Measurements from ENCODE around the gene RAPGEF1.

Gene RAPGEF1

GRCh38 chr9:131704988-131705387 is 34.9 kb downstream of the RAPGEF1 start:
- DNase-seq: no peak

- DNase-seq: no peak
These were observed 35.5 kb downstream of the RAPGEF1 start for GRCh38 chr9:131704141-131704983.

- no peak for DNase-seq
These were observed 36.2 kb downstream of the RAPGEF1 start for GRCh38 chr9:131703697-131704096.

GRCh38 chr9:131702911-131703310 is 37.0 kb downstream of the RAPGEF1 start:
- no peak for DNase-seq

GRCh38 chr9:131701789-131702337 is 38.0 kb downstream of the RAPGEF1 start:
- no peak for DNase-seq

- DNase-seq: no peak
These were observed 38.5 kb downstream of the RAPGEF1 start for GRCh38 chr9:131701436-131701781.

GRCh38 chr9:131700765-131701435 is 39.0 kb downstream of the RAPGEF1 start:
- DNase-seq: no peak

GRCh38 chr9:131700076-131700475 is 39.8 kb downstream of the RAPGEF1 start:
- DNase-seq: no peak

- DNase-seq: no peak
These were observed 41.3 kb downstream of the RAPGEF1 start for GRCh38 chr9:131698618-131698985.

GRCh38 chr9:131697908-131698617 is 41.8 kb downstream of the RAPGEF1 start:
- peak; percentile 64 for DNase-seq

- DNase-seq: no peak
These were observed 42.8 kb downstream of the RAPGEF1 start for GRCh38 chr9:131697097-131697496.

- DNase-seq: no peak
These were observed 43.9 kb downstream of the RAPGEF1 start for GRCh38 chr9:131695836-131696460.

- no peak for DNase-seq
These were observed 44.5 kb downstream of the RAPGEF1 start for GRCh38 chr9:131695366-131695765.

- no peak for DNase-seq
These were observed 46.0 kb downstream of the RAPGEF1 start for GRCh38 chr9:131693651-131694597.

GRCh38 chr9:131692612-131693562 is 47.0 kb downstream of the RAPGEF1 start:
- no peak for DNase-seq

GRCh38 chr9:131691969-131692611 is 47.8 kb downstream of the RAPGEF1 start:
- no peak for DNase-seq

- no peak for DNase-seq
These were observed 48.8 kb downstream of the RAPGEF1 start for GRCh38 chr9:131690941-131691573.

- no peak for DNase-seq
These were observed 49.4 kb downstream of the RAPGEF1 start for GRCh38 chr9:131690462-131690861.

GRCh38 chr9:131688377-131688776 is 51.5 kb downstream of the RAPGEF1 start:
- no peak for DNase-seq

Data from CD4-positive, alpha-beta T cell treated with Interleukin-15 for 1 hour (primary cell).